Erythroblast (primary cell): ENCODE measurements around the gene KCNMA1.

ENCODE experiments used
- DNase-seq, 2 experiments: peaks; one replicate each; lab custom pipeline; 2025; lab: John Stamatoyannopoulos, UW
- GATA1 ChIP-seq: IDR thresholded peaks from 2 replicates; pipeline ENCODE4 v1.6.1; 2011; ENCODE audit warnings: low read depth, mild to moderate bottlenecking, control low read depth, low read length, moderate library complexity
- POLR2A ChIP-seq: IDR thresholded peaks from 2 replicates; pipeline ENCODE4 v1.6.1; 2011; ENCODE audit warnings: mild to moderate bottlenecking, low read length

Gene KCNMA1

DNA sequence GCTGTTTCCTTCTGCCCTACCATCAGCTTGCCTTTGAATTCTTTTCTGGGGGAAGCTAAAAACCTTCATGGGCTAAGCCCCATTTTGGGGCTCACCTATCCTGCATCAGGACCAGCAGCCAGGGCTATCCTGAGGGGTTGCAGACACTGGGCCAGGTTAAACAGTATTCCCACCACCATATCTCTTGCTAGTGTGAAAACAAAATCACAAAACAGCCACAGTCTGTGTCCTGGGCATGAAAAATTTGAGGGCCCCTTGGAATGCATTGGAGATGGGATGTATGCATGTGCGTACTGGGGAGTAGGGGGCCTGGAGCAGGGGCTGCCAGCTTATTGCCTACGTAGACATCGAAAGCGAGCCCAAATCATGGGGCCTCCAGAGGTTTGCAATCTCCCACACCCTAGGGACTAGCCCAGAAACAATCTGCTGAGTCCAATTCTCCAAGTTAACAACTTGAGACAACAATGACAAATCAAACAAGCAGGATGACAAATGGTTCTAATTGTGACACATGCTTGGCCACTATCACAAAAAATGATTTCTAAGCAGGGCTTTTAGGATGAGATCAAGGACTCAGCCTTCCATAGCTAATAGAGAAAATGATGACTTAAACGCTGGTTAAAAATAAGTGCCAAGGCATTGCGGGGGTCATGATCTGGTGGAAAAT lies 557.1 kb downstream of the KCNMA1 start:
- TF ChIP-seq GATA1 (no peak), POLR2A (no peak)
- DNase-seq: no peak

DNA sequence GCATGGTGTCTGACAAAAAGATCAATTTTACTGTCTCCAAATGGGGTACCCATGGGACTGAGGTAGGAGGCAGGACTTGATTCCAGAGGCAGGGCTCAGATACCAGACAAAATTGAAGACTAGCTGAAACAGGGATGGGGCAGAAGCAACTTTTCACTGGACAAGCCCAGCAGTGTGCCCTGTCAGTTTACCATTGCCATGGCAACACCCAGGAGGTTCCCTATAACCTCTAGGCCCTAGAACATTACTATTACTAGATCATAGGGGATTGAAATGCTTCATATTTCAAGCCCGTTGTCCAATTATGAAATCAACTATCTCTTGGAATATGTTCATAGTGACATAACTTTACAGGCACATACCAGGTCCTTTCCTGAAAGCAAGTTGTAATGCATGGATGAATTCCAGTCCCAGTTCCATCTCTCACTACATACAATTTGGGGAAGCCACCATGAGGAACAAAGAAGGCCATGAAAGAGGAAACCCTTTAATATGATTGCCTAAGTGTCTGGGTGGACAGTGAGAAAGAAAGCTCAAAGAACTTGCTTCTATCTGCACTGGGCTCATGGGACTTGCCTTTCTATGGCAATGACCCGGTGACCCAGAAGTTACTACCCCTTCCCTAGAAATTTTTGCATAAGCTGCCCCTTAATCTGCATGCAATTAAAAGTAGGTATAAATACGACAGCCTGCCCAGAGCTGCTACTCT lies 557.9 kb downstream of the KCNMA1 start:
- DNase-seq: no peak
- TF ChIP-seq POLR2A (no peak), GATA1 (no peak)

DNA sequence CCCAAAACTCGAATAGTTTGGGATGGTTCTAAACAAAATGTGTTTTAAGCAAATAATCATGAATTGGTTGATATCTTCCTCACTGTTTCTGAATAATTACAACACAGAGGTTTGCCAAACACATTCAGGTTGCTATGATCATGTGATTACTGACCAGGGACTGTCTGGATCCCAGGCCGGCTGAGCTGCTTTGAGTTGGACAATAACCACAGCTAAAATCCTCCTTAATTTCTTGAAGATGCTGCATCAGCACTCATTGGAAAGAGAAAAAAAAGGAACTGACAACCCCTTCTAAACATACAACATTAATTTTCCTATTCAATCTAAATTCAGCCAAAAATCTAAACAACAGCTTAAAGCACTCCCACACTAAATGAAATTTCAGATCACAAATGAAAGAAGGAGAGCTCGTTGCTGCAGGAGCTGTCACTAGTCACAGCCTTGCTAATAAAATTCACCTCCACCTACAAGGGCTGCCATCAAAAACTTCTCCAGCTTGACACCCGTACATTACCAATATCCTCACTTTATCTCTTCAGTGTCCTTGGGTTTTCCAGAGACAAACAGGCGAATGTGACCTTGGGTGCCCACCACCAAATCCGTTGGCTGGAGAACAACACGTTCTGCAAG lies 560.2 kb downstream of the KCNMA1 start:
- DNase-seq: no peak
- TF ChIP-seq GATA1: no peak
- no peak for TF ChIP-seq POLR2A

DNA sequence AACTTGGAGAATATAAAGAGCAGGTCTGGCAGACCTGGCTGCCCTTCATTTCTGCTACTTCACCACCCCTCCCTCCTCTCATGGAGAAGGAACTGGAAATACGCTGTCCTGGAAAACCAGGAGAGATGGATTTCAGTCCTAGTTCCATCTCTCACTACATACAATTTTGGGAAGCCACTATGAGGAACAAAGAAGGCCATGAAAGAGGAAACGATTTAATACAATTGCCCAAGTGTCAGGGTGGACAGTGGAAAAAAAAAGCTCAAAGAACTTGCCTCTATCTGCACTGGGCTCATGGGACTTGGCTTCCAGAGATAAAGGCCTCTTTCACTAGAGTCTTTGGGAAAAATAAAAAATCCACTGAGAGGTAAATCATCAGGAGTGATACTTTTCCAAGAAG lies 561.7 kb downstream of the KCNMA1 start:
- TF ChIP-seq POLR2A: no peak
- TF ChIP-seq GATA1: no peak
- DNase-seq: no peak

DNA sequence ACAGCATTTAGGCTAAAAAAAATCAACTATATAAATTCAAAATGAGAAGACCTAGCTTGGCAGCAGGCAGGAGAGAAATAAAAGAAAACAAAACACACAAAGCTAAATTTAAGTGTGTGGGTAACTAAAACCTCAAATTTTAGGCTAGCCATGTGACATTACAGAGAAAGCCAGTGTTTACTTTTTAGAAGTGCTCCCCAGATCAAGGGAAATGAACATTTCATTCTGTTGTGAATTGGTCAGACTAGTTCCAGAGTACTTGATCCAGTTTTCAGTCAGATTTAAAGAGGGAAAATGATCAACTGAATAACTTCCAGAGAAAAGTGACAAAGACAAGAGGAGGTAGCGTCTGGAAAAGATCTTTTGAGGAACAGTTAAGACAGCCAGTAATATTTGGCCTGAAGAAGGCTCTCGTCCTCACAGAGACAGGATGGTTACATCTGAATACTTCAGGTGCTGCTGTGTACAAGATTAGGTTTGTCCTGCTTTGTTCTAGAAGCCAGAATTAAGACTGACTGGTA lies 563.4 kb downstream of the KCNMA1 start:
- no peak for TF ChIP-seq GATA1
- TF ChIP-seq POLR2A: no peak
- DNase-seq: no peak

DNA sequence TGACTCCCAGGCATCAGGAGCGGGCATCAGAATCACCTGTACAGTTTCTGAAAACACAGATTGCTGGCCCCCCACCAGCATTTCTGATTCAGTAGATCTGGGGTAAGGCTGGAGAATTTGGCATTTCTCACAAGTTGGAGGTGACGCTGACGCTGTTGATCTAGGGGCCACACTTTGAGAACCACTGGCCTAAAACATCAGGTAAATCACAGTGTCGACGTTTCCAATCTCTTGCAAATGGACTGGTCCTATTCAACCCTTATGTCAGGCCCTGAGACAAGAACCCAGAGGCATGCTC lies 564.0 kb downstream of the KCNMA1 start:
- no peak for DNase-seq
- TF ChIP-seq GATA1 (no peak), POLR2A (no peak)

DNA sequence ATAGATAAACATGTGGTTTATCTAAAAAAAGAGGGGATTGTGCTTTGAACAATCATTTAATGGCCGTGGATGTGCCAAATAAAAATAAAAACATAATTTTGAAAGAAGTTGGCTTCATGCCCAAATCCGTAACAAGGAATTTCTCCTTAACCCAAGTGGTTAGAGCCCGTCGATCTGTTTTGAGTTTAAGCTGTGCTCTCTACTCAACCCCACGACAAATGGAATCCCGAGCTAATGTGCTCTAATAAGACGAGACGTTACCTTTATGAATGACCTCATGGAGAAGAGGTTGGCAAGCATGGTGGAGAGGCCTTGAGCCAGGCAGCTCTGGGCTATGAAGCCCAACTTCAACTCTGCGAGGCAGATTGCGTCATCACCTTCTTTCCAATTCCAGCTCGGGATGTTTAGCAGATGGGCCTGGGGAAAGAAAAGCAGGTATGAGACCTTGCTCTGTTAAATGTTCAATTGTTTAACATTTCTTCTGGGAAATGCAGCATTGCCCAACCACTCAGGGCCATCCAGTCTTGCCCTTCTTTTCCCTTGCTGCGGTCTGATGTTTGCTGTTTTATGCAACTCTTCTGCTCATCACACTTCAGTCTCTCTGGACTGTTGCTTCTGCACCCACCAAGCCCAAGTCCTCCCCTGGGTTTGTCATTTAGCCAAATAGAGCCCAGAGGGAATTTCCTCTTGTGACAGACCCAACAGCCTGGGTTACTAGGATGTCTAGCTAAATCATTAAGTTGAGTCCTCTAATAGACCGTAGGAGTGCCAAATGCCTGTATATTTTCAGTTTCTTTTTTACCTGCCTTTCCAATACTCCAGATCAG lies 564.6 kb downstream of the KCNMA1 start:
- TF ChIP-seq GATA1: no peak
- no peak for TF ChIP-seq POLR2A
- no peak for DNase-seq

DNA sequence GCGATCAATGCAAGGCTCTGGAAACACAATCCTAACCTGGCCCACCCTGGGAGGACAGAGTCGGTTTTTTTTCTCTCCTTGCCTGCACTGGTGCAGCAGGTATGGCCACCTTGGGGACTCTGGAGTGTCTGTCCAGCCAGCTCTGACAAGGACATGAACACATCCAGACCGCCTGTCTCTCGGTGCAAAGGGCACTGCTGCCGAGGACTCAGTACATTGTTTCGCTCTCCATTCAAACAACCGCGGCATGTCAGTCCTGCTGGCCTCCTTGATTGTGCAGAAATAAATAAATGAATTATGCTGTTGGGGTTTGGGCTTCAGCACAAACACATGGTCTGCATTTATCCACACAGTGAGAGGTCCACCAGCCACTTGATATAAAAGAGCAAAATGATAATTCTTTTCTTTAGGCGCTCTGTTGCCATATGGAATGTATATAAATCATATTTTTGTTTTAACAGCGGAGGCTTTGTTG lies 565.2 kb downstream of the KCNMA1 start:
- TF ChIP-seq GATA1 (no peak), POLR2A (no peak)
- DNase-seq: no peak

DNA sequence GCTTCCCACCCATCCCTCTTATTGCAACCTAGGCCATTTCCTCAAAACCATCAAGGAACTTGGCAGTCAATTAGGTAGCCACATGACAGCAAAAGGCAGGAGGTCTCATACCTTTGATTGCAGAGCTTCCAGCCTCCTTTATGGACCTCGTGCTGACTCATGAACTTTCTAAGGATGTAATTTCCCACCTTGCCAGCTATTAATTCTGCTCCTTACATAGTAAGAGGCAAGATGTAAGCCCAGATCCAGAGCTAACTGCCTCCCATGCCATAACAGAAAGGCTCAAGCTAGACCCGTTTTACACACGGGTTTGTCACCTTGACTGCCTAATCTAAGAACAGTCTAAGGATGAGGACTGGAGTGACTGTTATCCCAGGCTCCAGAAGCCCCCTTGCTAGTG lies 565.7 kb downstream of the KCNMA1 start:
- no peak for DNase-seq
- TF ChIP-seq POLR2A: no peak
- no peak for TF ChIP-seq GATA1

DNA sequence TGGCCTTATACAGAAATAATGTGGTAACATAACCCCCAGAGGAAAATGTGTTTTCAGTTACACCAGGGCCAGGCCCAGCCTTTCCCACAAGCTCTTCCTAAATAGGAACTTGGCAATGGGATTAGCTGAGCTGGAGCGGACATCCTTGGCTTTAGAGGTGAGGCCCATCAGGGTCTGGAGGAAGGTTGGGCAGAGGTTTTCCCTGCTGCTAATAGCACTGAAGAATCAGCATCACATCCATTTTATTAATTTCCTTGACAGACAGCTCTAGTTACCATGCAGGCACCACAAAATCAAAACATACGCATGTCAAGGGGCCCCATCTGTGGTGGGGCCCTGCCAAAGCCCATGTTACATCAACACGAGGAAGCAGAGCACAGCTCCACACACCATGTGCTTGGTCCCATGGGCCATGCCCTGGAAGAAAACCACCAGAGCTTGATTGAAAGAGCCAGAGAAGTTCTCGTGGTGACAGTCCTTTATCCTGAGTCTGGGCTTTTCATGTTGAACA lies 566.6 kb downstream of the KCNMA1 start:
- no peak for DNase-seq
- TF ChIP-seq GATA1 (no peak), POLR2A (no peak)

DNA sequence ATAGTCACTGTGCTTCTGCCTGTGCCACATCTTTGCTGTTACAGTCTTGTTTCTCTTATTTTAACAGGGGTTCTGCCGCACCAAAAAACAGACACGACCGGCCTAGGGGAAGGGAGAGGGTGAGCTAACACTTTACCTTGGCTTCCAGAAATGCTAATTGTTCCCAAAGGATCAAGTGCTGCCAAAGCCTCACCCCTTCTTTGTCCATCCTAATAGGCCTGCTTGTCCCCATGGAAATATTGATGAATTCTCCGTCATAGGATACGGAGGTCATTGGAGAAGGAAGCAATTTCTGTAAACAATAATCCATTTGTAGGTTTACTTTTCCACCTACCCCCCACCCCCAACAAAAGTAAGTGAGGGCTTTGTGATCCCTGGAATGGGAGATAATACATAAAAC lies 567.3 kb downstream of the KCNMA1 start:
- DNase-seq: no peak
- TF ChIP-seq GATA1: no peak
- TF ChIP-seq POLR2A: no peak

DNA sequence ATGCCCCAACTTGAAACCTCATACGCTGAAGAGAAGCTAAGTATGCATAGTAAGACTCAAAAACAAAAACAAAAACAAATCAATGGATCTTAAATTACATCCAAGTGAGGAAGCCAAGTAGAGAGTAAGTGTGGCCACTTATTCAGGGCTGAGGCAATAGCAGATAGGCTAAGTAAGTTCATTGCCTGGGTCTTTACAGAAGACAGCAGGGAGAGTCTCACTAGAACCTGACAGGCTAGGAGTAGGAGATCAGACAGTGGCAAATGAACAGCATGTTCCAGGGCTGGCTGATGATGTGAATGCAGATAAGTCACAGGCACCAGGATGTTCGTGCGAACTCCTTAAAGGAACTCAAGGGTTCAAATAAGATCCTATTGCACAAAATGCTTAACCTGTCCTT lies 568.6 kb downstream of the KCNMA1 start:
- DNase-seq: no peak
- TF ChIP-seq POLR2A: no peak
- TF ChIP-seq GATA1: no peak

DNA sequence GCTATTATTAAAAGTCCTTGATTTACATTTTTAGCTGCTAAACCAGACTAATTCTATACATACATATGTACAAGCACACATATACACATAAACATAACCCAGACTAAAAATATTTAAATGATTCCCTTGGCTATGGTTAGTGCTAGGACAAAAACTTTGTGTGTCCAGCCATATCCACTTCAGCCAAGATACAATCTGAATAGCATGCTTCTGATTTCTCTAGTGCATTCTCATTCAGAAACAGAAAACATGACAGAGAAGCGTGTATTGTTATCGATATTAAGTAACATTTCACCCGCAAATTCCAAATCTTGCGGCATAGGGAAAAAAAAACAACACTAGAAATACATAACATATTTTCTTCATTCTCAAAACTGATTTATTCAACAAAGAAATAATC lies 569.3 kb downstream of the KCNMA1 start:
- TF ChIP-seq POLR2A (no peak), GATA1 (no peak)
- DNase-seq: no peak
